Endothelial cell of umbilical vein (primary cell): ENCODE results near the gene FAM72C. TPM values are rescaled to one million over a fixed set of nuclear protein-coding genes. Genes with fewer than 3 reads are reported as not detected.
"Not testable (repeated sequence)": the region's sequence is repeated elsewhere in the genome, so short reads cannot be mapped to it uniquely, and the experiment has no call there.

ENCODE experiments used
- BruUV-seq: library from RNA; stranded (reverse); fragments of 400-500 nt; replicated peaks from 2 replicates; lab custom pipeline; 2021; lab: Mats Ljungman, UMichigan
- CTCF ChIA-PET: fragments of 300-600, 350-600 bp; sonication (Branson Sonifier 250); formaldehyde crosslinking; loops from one replicate; lab custom pipeline; 2021; ENCODE audit warnings: antibody characterized with exemption, inconsistent platforms; lab: Charles Lee
- POLR2A ChIA-PET: fragments of 300-600, 350-600 bp; sonication (Branson Sonifier 250); formaldehyde crosslinking; loops from one replicate; lab custom pipeline; 2021; ENCODE audit warnings: antibody characterized with exemption, inconsistent platforms; lab: Charles Lee
- DNase-seq: peaks from one replicate; pipeline ENCODE4 v3.0.0-alpha.2; 2011; ENCODE audit warnings: low read depth, low spot score
- FAIRE-seq: peaks from 2 replicates; lab custom pipeline; 2011; peaks lifted over from hg19 to GRCh38; lab: Jason Lieb, UNC
- H2AFZ ChIP-seq: 2 replicates; pipeline ENCODE4 v1.6.0; 2012; ENCODE audit warnings: low read depth, low read length, control low read depth, inconsistent platforms
- H3K27ac ChIP-seq: 2 replicates; pipeline ENCODE4 v1.5.1; 2011; ENCODE audit warnings: low read depth, mild to moderate bottlenecking, control low read depth, low read length, moderate library complexity; ENCODE audit not compliant: insufficient read depth
- H3K27me3 ChIP-seq, 2 experiments: 2 replicates each; pipeline versions ENCODE4 v1.6.0 to v1.6.1; 2011; ENCODE audit warnings: low read length in 2 of 2, mixed read lengths in 1 of 2; ENCODE audit not compliant: control insufficient read depth in 2 of 2, insufficient read depth in 2 of 2
- H3K36me3 ChIP-seq, 2 experiments: 2 replicates in 1 of 2; 3 replicates in 1 of 2; pipeline ENCODE4 v1.5.1; 2011; ENCODE audit warnings: low read length in 2 of 2, mild to moderate bottlenecking in 1 of 2, moderate library complexity in 1 of 2; ENCODE audit not compliant: control insufficient read depth in 2 of 2, insufficient read depth in 2 of 2; ENCODE audit errors: extremely low read depth in 1 of 2
- H3K4me1 ChIP-seq: 3 replicates; pipeline ENCODE4 v1.5.1; 2011; ENCODE audit warnings: mild to moderate bottlenecking, low read length; ENCODE audit not compliant: control insufficient read depth, insufficient read depth; ENCODE audit errors: extremely low read depth
- H3K4me2 ChIP-seq: 2 replicates; pipeline ENCODE4 v1.6.1; 2011; ENCODE audit warnings: low read length, control low read depth, mixed read lengths; ENCODE audit not compliant: insufficient read depth
- H3K4me3 ChIP-seq, 3 experiments: fragments of 200-600 bp in 1 of 3; sonication (generic), shearing (Covaris generic) in 1 of 3; replicated peaks in 1 of 3; 2 replicates each; pipeline ENCODE4 v1.5.1; 2011 to 2016; ENCODE audit warnings: control low read depth in 3 of 3, low read length in 3 of 3, mild to moderate bottlenecking in 2 of 3, inconsistent platforms in 1 of 3, low read depth in 1 of 3, moderate library complexity in 1 of 3; ENCODE audit not compliant: insufficient read depth in 1 of 3
- H3K79me2 ChIP-seq: 2 replicates; pipeline ENCODE4 v1.6.0; 2012; ENCODE audit warnings: low read length, inconsistent platforms; ENCODE audit not compliant: control insufficient read depth, insufficient read depth
- H3K9ac ChIP-seq: replicated peaks from 2 replicates; pipeline ENCODE3; 2011; ENCODE audit warnings: low read length, control low read depth; ENCODE audit not compliant: insufficient read depth; ENCODE audit errors: extremely low read depth
- H3K9me1 ChIP-seq: replicated peaks from 3 replicates; pipeline ENCODE4 v1.6.0; 2011; ENCODE audit warnings: mild to moderate bottlenecking, low read length; ENCODE audit not compliant: control insufficient read depth, insufficient read depth; ENCODE audit errors: extremely low read depth
- H3K9me3 ChIP-seq: replicated peaks from 2 replicates; pipeline ENCODE4 v1.5.1; 2012; ENCODE audit warnings: low read length, inconsistent platforms; ENCODE audit not compliant: control insufficient read depth, insufficient read depth
- H4K20me1 ChIP-seq: replicated peaks from 2 replicates; pipeline ENCODE3; 2011; ENCODE audit warnings: mild to moderate bottlenecking, low read length; ENCODE audit not compliant: control insufficient read depth, insufficient read depth; ENCODE audit errors: extremely low read depth
- dilution Hi-C: fragments of 300-500 bp; cut with MboI; formaldehyde crosslinking; loops from one replicate; pipeline ENCODE4 v1.15.0; 2019; ENCODE audit warnings: low sequenced_read_pairs; ENCODE audit not compliant: extremely low pct_ligation_motif_present
- intact Hi-C: fragments of 100-400 bp; cut with micrococcal nuclease; formaldehyde crosslinking; loops from one replicate; pipeline ENCODE4 v1.10.0; 2022
- polyA plus RNA-seq, 4 experiments: library from polyadenylated mRNA; depleted of rRNA in 3 of 4; stranded (reverse) in 3 of 4; unstranded in 1 of 4; fragments of >200 nt; gene quantifications; 2 replicates each; pipeline versions ENCODE4 v1.2.1 to v1.2.3, GENCODE V29; 2011 to 2012; ENCODE audit warnings: missing spikeins in 1 of 4
- total RNA-seq: library from RNA; stranded (reverse); gene quantifications from 2 replicates; pipeline ENCODE4 v1.2.3, GENCODE V29; 2021

The FAM72C gene
- total and polyA plus RNA-seq, 2 donors (not counting 3 experiments of a cell fraction or from before 2014, with no cell fraction given), result 0.70 to 3.6 TPM

- intact Hi-C loops, H3K4me3 ChIP-seq, BruUV-seq, DNase-seq, dilution Hi-C loops, CTCF ChIA-PET, H3K27me3 ChIP-seq, POLR2A ChIA-PET, H3K9me1 ChIP-seq, H3K79me2 ChIP-seq, H3K9ac ChIP-seq, H3K9me3 ChIP-seq, H4K20me1 ChIP-seq, H2AFZ ChIP-seq, H3K27ac ChIP-seq, H3K4me2 ChIP-seq, H3K4me1 ChIP-seq, H3K36me3 ChIP-seq, FAIRE-seq: not testable (repeated sequence)
Measured at GRCh38 chr1:143943319-143943978, 28.3 kb downstream of the FAM72C start.

GRCh38 chr1:143942238-143942860 is 29.4 kb downstream of the FAM72C start:
- H3K9ac ChIP-seq, H3K36me3 ChIP-seq, H3K4me1 ChIP-seq, H3K27ac ChIP-seq, DNase-seq, H3K79me2 ChIP-seq, intact Hi-C loops, BruUV-seq, POLR2A ChIA-PET, H3K4me3 ChIP-seq, H3K9me3 ChIP-seq, FAIRE-seq, H4K20me1 ChIP-seq, dilution Hi-C loops, H3K4me2 ChIP-seq, H3K27me3 ChIP-seq, H2AFZ ChIP-seq, H3K9me1 ChIP-seq, CTCF ChIA-PET: not testable (repeated sequence)

GRCh38 chr1:143939666-143940065 is 32.1 kb downstream of the FAM72C start:
- H4K20me1 ChIP-seq, H2AFZ ChIP-seq, H3K4me1 ChIP-seq, FAIRE-seq, H3K27me3 ChIP-seq, H3K79me2 ChIP-seq, H3K4me2 ChIP-seq, H3K9ac ChIP-seq, CTCF ChIA-PET, H3K36me3 ChIP-seq, BruUV-seq, H3K9me1 ChIP-seq, H3K27ac ChIP-seq, H3K4me3 ChIP-seq, intact Hi-C loops, dilution Hi-C loops, POLR2A ChIA-PET, DNase-seq, H3K9me3 ChIP-seq: not testable (repeated sequence)

- POLR2A ChIA-PET, H3K4me2 ChIP-seq, H3K9me1 ChIP-seq, H3K4me3 ChIP-seq, BruUV-seq, H3K79me2 ChIP-seq, H4K20me1 ChIP-seq, H3K4me1 ChIP-seq, H3K27ac ChIP-seq, dilution Hi-C loops, H3K36me3 ChIP-seq, CTCF ChIA-PET, H3K9me3 ChIP-seq, H2AFZ ChIP-seq, intact Hi-C loops, DNase-seq, FAIRE-seq, H3K9ac ChIP-seq, H3K27me3 ChIP-seq: not testable (repeated sequence)
Measured at GRCh38 chr1:143938922-143939321, 32.9 kb downstream of the FAM72C start.
